Measurements from ENCODE around the gene TENM4.

Gene TENM4

GRCh38 chr11:79432138-79432537 is 8.7 kb downstream of the TENM4 start:
- no peak for TF ChIP-seq TEAD4 (IDR thresholded peaks at IDR 0.05)
- TF ChIP-seq USF1 (IDR thresholded peaks at IDR 0.05): no peak

GRCh38 chr11:79431535-79431934 is 9.3 kb downstream of the TENM4 start:
- TF ChIP-seq EP300 (IDR thresholded peaks at IDR 0.05; ENCODE audit: borderline replicate concordance): no peak
- no peak for TF ChIP-seq CREB1 (IDR thresholded peaks at IDR 0.05; ENCODE audit: low read depth)
- TF ChIP-seq REST (IDR thresholded peaks at IDR 0.05; ENCODE audit: low read depth): no peak
- no peak for TF ChIP-seq TAF1 (IDR thresholded peaks at IDR 0.05; ENCODE audit: low read depth)
- TF ChIP-seq USF1 (IDR thresholded peaks at IDR 0.05): no peak
- TF ChIP-seq CEBPB (IDR thresholded peaks at IDR 0.05): no peak

- TF ChIP-seq YY1 (IDR thresholded peaks at IDR 0.05; ENCODE audit: low read depth) (no peak), MAX (IDR thresholded peaks at IDR 0.05) (no peak), TEAD4 (IDR thresholded peaks at IDR 0.05) (no peak), EP300 (IDR thresholded peaks at IDR 0.05; ENCODE audit: borderline replicate concordance) (no peak), TAF1 (IDR thresholded peaks at IDR 0.05; ENCODE audit: low read depth) (no peak)
Measured at GRCh38 chr11:79430280-79430679, 10.6 kb downstream of the TENM4 start.

GRCh38 chr11:79428406-79428805 is 12.4 kb downstream of the TENM4 start:
- TF ChIP-seq TEAD4 (IDR thresholded peaks at IDR 0.05): no peak
- no peak for TF ChIP-seq REST (IDR thresholded peaks at IDR 0.05; ENCODE audit: low read depth)
- no peak for TF ChIP-seq TAF1 (IDR thresholded peaks at IDR 0.05; ENCODE audit: low read depth)
- TF ChIP-seq MAX (IDR thresholded peaks at IDR 0.05): no peak
- TF ChIP-seq EGR1 (IDR thresholded peaks at IDR 0.05): no peak
- no peak for TF ChIP-seq ZBTB7A (IDR thresholded peaks at IDR 0.05; ENCODE audit: low read depth)
- TF ChIP-seq NFIC (IDR thresholded peaks at IDR 0.05): no peak
- TF ChIP-seq CEBPB (IDR thresholded peaks at IDR 0.05): no peak
- TF ChIP-seq TCF12 (IDR thresholded peaks at IDR 0.05; ENCODE audit: low read depth): no peak
- no peak for TF ChIP-seq EP300 (IDR thresholded peaks at IDR 0.05; ENCODE audit: borderline replicate concordance)
- no peak for TF ChIP-seq USF1 (IDR thresholded peaks at IDR 0.05)
- no peak for TF ChIP-seq CREB1 (IDR thresholded peaks at IDR 0.05; ENCODE audit: low read depth)
- no peak for TF ChIP-seq FOXM1 (IDR thresholded peaks at IDR 0.05; ENCODE audit: borderline replicate concordance, low read depth)
- TF ChIP-seq RAD21 (IDR thresholded peaks at IDR 0.05; ENCODE audit: low read depth): no peak
- TF ChIP-seq YY1 (IDR thresholded peaks at IDR 0.05; ENCODE audit: low read depth): no peak

- no peak for TF ChIP-seq TEAD4 (IDR thresholded peaks at IDR 0.05)
- TF ChIP-seq NFIC (IDR thresholded peaks at IDR 0.05): no peak
- no peak for TF ChIP-seq ZBTB7A (IDR thresholded peaks at IDR 0.05; ENCODE audit: low read depth)
- TF ChIP-seq FOXM1 (IDR thresholded peaks at IDR 0.05; ENCODE audit: borderline replicate concordance, low read depth): no peak
- no peak for TF ChIP-seq TCF12 (IDR thresholded peaks at IDR 0.05; ENCODE audit: low read depth)
- TF ChIP-seq CEBPB (IDR thresholded peaks at IDR 0.05): no peak
- no peak for TF ChIP-seq USF1 (IDR thresholded peaks at IDR 0.05)
- TF ChIP-seq CREB1 (IDR thresholded peaks at IDR 0.05; ENCODE audit: low read depth): no peak
- TF ChIP-seq TAF1 (IDR thresholded peaks at IDR 0.05; ENCODE audit: low read depth): no peak
- no peak for TF ChIP-seq REST (IDR thresholded peaks at IDR 0.05; ENCODE audit: low read depth)
- TF ChIP-seq RAD21 (IDR thresholded peaks at IDR 0.05; ENCODE audit: low read depth): no peak
- TF ChIP-seq EP300 (IDR thresholded peaks at IDR 0.05; ENCODE audit: borderline replicate concordance): no peak
- TF ChIP-seq MAX (IDR thresholded peaks at IDR 0.05): no peak
- no peak for TF ChIP-seq EGR1 (IDR thresholded peaks at IDR 0.05)
- TF ChIP-seq YY1 (IDR thresholded peaks at IDR 0.05; ENCODE audit: low read depth): no peak
Measured at GRCh38 chr11:79427611-79428327, 13.1 kb downstream of the TENM4 start.

Data from Ishikawa (cell line).